T follicular helper cell (primary cell): ENCODE measurements around the gene PLXNC1.

Experiments
- DNase-seq: peaks from one replicate; pipeline ENCODE4 v3.0.0-alpha.2; 2020; ENCODE audit warnings: low read depth

Gene PLXNC1

DNA sequence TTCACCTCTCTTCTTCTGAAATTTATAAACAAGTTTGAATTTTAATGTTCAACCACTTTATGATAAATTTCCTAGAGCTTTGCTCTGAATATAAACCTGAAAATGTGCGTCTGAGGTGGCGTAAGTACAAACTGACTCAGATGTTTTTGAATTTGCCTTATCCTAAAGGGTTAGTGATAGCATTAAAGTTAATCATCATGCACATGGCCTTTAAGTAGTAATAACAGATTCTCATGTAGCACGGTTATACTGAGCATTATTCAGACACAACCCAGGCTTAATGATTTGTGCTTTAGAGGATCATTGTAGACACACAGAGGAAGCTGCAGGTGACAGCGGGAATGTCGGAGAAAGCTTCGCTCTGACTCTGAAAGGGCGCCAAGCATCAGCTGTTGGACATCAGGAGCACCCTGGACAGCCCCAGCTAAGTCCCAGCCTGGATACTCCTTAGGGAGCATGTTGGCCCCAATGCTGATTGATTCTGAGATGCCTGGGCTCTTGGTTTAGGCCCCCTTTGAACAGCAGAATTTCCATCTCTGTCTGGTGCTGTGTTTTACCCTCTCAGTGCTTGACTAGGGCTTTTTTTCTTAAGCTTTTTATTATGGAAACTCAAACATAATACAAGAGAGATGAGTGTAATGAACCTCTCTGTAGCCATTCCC is 91.1 kb downstream of the PLXNC1 start:
- no peak for DNase-seq

DNA sequence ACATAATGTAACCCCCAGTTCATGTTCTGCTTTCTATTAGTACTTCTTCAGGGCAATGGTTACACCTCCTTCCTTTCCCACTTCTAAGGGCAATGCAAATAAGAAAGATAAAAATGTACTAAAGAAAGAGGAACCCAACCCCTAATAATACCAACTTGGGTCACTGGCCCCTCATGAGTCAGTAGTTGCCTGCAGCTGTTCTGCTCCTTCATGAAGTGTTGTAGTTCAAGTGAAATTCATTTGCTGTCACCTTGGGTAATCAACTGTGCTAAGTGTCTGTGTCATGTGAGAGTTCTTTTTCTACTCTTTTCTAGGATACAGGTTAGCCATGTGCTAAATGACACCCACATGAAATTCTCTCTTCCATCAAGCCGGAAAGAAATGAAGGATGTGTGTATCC is 91.8 kb downstream of the PLXNC1 start:
- no peak for DNase-seq

DNA sequence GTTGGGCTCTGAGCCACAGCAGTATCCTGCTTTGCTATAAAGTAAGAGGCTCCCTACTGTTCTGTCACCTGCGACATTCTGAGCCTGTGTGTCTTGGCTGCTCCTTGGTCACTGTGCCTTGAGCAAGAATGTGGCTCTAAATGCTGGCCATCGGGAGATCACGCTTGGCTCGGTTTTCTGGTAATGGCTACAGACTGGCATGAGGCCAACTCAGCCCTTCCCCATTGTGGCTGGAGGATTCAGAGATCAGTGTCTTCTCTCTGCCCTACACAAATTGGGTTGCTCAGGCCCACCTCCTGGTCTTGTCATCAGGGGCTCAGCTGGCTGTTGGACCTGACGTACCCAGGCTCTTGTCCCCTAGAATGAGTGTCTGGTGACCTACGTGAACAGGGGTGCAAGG is 94.5 kb downstream of the PLXNC1 start:
- DNase-seq = no peak

DNA sequence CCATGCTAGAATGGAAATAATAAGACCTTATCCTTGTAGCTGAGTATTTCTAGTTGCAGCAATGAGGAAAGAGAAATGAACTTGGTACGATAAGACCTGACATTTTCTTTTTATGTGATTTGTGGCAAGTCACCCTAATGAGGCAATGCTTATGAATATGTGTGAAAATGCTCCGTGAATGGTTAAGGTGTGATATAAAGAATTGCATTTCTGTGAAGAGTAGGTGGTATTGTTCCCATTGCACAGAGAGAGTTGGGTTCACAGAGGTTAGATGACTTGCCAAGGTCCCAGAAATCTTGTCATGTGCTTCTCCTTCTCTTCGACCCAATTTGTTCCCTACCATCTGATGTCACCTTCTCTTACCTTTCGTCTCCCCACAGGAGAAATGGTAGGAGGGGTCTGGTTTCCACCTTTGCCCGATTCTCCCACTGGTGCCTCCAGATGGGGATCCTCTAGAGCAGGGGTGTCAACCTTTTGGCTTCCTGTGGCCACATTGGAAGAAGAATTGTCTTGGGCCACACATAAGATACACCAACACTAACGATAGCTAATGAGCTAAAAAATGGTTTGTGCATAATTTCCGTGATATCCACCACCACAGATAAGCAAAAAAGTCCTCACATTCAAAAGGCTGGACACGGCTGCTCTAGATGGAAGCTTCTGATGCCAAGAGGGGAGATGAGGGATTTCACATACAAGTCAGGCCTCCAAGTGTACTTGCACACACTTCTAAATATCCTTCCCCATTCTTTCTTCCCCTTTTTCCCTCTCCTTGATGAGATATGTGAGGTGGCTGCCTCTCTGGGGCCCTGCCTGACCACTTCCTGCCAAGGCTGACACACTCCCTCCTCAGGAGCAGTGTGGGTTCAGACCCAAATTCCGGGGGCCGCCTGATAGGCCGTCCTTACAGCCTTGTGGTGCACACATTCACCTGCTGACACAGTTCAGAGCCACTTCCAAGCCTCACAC is 96.1 kb downstream of the PLXNC1 start:
- no peak for DNase-seq

DNA sequence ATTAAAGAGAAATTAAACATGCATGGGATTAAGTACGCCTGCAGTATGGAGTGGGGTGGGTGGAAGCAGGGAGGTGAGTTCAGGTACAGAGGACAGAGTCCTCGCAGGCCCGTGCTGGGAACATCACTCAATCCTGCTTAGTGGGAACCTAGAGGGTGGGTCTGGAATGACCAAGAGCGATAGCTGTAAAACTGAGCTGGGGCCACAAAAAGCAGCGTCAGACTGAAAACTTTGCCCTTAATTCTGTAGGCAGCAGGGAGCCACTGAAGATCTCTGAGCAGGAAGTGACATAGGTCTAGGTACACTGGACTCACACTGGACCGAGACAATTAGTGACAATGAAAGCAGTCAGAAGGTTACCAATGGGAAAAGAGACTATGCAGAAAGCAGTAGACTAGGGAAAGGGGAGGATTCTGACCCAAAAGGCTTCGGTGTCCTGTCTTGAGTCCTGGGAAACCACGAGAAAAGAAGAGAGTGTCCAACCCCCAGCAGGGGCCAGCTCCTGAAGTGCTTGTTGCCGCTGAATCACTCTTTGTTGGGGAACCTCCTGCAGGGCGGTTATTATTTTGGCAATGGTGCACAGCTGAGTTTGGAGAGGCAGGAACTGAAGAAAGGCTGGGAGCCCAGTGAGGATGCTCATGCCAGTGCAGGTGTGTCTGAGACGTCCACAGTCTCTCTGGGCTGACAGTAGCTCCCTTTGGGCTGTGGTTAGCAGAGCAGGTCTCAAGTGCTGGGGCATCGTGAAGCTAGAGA is 97.4 kb downstream of the PLXNC1 start:
- DNase-seq = no peak

DNA sequence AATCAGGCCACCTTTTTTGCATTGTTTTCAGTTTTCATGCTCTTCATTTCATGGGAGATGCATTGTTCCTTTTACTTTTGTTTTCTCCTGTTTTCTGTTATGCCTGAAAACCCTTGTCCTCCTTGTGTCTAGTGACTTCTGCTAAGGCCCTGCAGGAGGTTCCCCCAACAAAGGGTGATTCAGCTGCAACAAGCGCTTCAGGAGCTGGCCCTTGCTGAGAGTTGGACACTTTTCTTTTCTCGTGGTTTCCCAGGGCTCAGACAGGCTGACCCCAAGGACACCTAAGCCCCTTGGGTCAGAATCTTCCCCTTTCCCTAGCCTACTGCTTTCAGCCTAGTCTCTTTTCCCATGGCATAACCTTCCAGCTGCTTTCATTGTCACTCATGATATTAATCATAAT is 98.9 kb downstream of the PLXNC1 start:
- no peak for DNase-seq

DNA sequence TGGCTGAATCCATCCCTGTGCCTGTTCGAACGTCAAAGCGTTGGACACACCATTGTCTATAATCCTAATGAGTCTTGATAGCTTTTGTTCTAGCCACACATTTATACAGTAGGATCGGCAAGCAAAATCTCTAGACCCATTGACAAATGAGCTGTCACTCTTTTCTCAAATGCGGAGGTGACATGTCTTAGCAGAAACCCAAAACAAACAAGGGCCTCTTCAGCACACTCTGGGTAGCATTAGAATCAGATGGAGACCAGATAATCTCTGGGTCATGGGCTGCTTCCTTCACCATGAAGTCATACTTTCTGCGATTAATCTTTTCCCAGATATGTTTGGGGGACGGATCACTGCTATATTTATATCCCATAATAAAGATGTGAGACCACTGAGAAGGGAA is 100.2 kb downstream of the PLXNC1 start:
- DNase-seq = no peak

DNA sequence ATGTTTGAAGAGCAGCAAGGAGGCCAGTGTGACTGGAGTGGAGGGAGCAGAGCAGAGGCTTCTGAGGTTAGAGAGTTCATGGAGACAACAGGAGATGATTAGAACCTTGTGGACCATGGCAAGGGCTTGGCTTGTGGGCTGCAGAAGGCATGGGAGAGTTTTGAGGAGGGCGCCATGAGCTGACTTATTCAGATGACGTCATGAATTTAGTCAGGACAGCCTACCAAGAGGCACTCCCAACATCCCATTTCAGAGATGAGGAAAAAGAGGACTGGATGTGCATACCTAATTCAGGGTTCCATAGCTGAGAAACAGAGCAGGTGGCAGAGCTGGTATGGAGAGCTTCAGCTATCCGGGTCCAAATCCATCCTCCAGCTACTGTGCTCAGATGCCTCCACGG is 101.8 kb downstream of the PLXNC1 start:
- DNase-seq = no peak

DNA sequence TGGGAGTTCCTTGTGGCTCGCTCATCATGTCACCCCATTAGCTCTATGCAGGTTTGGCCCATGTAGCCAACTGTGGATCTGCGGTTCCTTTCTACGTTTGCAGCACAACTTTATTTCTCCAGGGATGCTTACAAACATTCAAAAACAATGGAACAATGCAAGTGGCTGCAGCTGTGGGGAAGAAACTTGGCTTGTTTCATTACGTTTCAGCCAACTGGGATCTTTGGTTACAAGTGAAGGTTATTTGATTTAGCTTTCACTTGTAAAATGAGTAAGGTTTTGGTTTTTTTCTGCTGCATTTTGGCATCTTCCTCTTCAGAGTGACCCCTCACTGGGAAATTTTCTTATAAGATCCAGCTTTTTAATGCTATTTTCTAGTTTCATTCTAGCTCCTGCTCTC is 105.9 kb downstream of the PLXNC1 start:
- DNase-seq = no peak

DNA sequence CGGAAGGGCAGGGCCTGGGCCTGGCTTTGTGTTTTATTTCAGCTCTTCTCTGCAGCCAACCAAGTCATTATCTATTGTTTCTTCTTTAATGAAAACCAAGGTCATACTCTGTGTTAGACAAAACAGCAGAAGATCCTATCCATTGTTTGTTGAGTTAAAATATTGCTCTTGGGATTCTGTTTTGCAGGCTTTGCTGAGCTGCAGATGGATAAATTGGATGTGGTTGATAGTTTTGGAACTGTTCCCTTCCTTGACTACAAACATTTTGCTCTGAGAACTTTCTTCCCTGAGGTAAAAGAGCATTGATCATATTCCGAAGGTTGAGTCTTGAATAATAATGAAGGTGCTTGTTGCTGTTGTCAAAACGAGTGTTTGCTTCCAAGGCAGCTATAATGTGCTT is 106.6 kb downstream of the PLXNC1 start:
- no peak for DNase-seq

DNA sequence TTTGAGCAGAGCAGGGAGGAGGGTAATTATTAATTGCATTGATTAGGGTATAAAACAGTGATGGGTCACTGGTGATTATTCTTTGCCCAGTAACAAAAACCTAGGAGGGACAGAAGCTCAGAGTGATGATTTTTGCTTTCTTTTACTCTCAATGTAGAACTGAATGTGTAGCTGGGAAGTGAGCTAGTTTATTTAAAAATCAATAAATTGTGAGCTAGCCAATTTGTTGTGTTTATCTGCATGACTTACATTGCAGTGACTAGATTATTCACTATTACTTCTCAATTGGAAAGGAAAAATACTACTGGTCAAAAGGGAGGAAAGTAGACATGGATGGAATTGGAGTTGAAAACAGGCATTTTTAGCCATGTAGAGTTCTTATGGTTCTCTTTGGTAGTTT is 107.1 kb downstream of the PLXNC1 start:
- DNase-seq = no peak

DNA sequence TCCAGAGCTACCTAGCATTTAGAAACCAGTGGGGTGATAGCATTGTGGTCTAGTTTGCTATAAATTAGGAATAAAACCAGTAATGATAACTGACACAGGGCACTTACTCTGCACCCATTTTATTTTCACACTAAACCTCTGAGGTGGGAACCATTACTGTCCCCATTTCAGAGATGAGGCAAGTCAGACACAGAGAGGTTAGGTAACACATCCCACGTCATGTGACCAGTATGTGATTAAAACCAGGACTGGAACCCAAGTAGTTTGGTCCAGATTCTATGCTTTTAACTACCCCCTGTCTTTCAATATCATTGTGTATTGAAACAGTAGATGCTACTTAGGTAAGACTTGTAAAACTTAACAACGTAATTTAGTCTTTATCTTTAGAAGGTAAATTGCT is 110.2 kb downstream of the PLXNC1 start:
- no peak for DNase-seq

DNA sequence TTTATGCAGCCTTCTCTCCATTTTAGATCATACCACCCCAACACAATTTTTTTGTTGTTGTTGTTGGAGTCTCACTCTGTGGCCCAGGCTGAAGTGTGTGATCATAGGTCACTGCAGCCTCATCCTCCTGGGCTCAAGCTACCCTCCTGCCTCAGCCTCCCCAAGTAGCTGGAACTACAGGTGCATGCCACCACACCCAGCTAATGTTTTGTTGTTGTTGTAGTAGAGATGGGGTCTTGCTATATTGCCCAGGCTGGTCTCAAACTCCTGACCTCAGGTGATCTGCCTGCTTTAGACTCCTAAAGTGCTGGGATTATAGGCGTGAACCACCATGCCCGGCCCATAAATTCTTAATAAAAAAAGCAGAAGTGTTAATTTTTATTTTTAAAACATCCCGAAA is 111.6 kb downstream of the PLXNC1 start:
- no peak for DNase-seq

DNA sequence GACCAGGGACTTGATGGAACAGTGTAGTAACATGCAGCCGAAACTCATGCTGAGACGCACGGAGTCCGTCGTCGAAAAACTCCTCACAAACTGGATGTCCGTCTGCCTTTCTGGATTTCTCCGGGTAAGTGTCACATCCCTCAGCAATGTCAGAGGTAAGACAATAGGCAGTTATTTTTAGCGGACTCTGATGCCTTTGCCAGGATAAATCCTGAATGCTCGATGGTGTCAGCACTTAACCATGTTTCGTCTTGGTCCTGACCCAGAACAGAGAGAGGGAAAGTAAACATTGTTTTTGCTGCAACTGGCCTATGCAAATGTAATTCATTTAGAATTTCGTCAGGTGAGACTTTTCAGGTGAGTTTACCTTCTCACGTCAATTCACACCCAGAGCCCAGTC is 112.3 kb downstream of the PLXNC1 start:
- no peak for DNase-seq

DNA sequence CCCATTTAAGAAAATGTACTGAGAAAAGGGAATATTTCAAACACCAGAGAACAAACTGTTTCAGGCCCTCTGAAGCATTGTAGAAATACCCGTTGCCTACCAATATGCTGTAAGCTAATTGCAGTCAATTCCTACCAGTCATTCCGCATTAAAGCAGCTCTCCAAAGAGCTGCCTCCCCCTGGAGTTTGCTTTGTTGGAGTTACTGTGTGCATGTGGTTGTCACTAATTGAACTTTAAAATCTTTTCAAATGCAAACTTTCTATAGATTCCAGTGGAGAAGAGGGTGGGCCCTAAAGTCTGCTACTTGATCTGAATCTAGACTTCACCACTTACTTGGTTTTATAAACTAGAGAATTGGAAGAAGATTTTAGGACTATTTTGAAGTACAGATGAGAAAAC is 112.7 kb downstream of the PLXNC1 start:
- DNase-seq = no peak

DNA sequence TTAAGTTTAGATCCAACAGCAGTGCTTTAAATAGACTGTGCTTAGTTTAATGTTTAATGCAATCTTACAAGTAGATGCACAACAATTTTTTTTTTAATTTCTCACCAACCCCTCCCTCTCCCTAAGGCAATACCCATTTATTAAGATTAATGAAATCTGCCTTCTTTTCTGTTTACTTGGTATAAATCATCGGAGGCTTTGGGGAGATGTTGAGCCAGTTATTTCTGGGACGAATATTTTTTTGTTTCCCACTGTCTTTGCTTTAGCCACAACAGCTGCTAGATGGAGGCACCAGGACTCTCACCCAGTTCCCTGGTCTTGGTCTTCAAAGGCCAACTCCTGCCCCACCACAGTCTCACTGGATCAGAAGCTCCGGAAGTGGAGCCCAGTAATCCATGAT is 113.4 kb downstream of the PLXNC1 start:
- no peak for DNase-seq

DNA sequence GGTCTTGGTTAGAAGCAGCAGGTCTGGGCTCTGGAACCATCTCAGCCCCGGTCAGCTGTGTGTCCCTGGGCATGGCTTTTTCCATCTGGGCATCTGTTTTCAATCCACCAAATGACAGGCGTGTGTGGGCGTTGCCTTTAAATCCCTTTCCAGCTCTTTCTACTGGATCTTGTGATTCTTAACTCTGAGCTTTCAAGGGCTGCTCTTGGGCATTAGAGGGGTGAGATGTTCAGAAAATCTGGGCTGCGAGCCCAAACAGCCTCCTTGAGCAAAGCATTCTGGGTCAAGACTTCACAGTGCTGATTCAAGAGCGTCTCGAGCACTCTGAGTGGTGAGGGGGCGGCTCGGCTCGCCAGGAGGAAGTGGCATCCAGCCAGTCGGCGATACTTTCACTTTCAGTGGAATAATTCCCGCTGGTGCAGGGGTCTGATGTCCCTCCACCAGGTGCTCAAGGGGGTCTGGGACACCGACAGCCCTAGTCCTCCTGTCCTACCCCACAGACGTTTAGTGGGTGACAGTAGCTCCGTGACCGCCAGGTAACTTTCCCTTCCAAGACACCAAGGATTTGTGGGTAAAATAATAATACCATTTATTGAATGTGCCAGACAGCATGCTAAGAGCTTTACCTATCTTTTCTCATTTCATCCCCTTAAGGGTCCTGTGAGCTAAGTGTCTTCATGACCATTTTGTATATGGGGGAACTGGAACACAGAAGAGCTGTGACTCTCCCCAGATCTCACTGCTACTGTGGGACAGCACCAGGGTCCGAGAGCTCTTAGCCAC is 114.0 kb downstream of the PLXNC1 start:
- DNase-seq = peak; percentile 54

DNA sequence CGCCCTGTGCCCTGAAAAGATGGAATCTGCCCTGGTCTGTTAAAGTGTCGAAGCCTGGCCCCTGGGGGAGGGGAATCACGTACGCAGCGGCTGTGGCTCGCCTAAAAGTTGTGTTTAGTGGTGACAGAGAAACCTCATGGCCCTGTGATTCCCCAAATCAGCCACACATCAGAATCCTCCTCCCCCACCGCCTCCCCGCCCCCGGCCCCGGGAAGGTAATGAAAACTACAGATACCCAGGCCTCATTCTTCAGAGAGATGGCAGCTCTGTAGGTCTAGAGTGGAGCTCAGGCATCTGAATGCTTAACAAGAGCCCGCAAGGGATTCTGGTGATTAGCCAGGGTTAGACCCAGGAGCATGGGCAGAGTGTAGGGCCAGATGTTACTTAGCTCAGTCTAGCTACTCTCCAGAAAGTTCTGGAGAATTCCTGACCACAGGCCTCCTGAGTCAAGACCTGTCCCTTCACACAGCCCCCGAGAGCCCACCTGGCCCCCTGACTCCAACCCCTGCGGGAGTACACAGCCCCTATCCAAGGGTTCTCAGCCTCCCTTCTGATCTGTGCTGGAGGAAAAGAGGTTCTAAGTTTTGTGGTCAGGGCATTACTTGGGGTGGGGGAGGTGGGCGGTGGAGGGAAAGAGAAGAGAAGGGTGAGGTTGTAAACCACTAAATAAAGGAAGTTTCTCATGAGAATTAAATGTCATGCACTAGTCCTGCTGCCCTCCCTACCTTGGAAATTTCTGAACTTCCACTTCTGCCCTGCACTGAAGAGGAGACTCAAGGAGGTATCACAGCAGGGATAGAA is 114.8 kb downstream of the PLXNC1 start:
- peak; percentile 22 for DNase-seq

DNA sequence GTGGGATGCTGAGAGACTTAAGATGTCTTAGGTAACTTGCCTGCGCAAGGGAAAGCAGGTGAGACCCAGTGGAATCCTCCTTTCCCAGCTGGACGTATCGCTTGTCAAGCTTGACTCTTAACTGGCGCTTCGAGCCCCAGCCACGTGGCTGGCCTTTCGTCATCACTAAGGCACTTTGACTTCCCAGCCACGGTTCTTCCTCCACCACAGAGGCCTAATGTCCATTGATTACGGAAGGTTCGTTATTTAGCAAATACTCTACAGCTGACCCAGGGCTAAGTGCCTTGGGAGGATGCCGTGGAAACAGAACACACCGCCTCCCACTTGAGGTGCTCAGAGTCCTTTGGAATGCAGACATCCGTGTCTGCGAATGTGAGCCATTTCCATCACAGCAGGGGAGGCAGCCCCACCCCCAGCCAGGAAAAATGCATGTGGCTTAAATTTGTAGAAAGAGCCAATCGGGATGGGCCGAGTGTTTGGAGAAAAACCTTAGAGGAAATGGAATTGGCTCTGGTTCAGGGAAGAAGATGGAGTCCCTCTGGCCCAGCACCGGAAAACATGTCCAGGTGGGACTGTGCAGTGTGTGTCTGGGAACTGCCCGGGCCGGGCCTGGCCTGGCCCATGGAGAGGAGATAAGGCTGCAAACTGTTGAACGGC is 115.7 kb downstream of the PLXNC1 start:
- DNase-seq = no peak

DNA sequence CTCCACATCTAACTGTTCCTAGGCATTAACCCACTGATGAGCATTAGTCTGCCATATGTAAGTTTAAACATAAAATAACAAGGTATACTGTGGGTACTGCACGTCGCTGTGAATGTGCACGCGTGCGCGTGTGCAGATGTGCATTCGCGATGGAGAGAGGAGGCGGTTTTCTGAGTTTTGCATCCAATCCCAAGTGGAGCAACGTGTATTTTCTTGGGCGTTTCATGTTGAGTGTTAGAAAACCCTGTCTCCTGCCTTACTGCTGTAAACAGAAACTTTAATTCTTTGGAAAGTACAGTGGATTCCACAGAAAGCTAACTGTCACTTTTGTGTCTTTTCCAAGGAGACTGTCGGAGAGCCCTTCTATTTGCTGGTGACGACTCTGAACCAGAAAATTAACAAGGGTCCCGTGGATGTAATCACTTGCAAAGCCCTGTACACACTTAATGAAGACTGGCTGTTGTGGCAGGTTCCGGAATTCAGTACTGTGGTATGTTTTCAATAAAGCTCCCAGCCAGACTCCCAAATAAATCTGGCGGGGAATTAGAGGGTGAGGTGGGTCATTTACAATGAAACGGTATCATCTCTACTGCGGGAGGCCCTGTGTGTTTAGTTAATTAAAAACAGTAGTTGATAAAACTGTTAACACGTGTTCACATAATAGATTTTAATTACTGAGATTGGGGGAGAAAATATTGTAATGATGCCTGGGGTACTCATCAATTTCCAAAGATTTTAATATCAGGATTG is 116.5 kb downstream of the PLXNC1 start:
- DNase-seq = no peak
